HG02852 (cell line): Measurements from ENCODE around the gene SLC22A1.
"Not testable (repeated sequence)": the region's sequence is repeated elsewhere in the genome, so short reads cannot be mapped to it uniquely, and the experiment has no call there.

Experiments used
- ATAC-seq: cut with Tn5 transposase; IDR thresholded peaks from one replicate; pipeline ENCODE4 v1.9.1; 2021; ENCODE audit warnings: mild to moderate bottlenecking, moderate library complexity; ENCODE audit not compliant: unreplicated experiment

Gene SLC22A1

DNA sequence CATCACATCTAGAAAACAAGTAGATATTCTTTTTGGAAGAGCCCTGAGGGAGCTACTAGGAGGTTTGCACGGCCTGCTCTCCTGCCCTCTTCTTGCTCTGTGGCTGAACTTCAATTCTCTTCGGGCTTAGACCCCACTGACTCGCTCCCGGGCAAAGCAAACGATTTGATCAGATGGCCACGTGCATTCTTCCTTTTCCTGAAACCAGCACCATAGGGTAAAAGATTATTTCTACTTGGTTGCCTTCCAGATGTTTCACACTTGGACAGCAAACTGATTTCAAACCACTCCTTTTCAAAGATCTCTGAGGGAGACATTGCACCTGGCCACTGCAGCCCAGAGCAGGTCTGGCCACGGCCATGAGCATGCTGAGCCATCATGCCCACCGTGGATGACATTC lies at the start of gene SLC22A1:
SLC22A1 (plus strand) TSS at position 258 of the 400 bp plus-strand sequence; CDS start at position 379, 121 bp downstream.
- no peak for ATAC-seq

GRCh38 chr6:160073272-160073671 lies 48.3 kb upstream of the SLC22A1 start:
- no peak for ATAC-seq

DNA sequence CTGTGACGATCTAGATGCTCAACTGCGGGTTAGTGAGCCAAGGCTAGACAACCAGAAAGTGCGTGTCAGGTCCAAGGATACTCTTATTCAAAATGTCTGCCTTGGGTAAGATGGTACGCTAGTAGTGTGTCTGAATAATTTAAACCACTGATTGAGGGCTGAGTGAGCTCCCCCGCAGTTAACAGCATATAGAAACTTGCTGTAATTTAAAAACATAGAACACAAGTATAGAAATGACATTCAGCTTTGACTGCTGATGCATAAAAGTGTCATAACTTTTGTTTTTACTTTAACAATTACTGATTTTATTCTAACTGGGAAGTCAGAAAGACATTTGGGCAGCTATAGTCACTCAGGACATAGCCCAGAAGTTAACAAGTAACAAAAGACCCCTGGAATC lies 45.6 kb upstream of the SLC22A1 start:
- peak; percentile 83 for ATAC-seq

- no peak for ATAC-seq
These were observed 44.6 kb upstream of the SLC22A1 start for GRCh38 chr6:160077024-160077423.

- no peak for ATAC-seq
These were observed 44.1 kb upstream of the SLC22A1 start for GRCh38 chr6:160077526-160077925.

- no peak for ATAC-seq
These were observed 42.5 kb upstream of the SLC22A1 start for GRCh38 chr6:160078883-160079685.

- ATAC-seq: no peak
These were observed 42.0 kb upstream of the SLC22A1 start for GRCh38 chr6:160079686-160080043.

GRCh38 chr6:160080097-160080496 lies 41.5 kb upstream of the SLC22A1 start:
- ATAC-seq: no peak

- no peak for ATAC-seq
These were observed 40.2 kb upstream of the SLC22A1 start for GRCh38 chr6:160081398-160081797.

GRCh38 chr6:160082627-160083026 lies 39.0 kb upstream of the SLC22A1 start:
- ATAC-seq: no peak

GRCh38 chr6:160084198-160084776 lies 37.3 kb upstream of the SLC22A1 start:
- no peak for ATAC-seq

- ATAC-seq: no peak
These were observed 36.4 kb upstream of the SLC22A1 start for GRCh38 chr6:160085226-160085625.

GRCh38 chr6:160085713-160086505 lies 35.7 kb upstream of the SLC22A1 start:
- ATAC-seq: no peak

DNA sequence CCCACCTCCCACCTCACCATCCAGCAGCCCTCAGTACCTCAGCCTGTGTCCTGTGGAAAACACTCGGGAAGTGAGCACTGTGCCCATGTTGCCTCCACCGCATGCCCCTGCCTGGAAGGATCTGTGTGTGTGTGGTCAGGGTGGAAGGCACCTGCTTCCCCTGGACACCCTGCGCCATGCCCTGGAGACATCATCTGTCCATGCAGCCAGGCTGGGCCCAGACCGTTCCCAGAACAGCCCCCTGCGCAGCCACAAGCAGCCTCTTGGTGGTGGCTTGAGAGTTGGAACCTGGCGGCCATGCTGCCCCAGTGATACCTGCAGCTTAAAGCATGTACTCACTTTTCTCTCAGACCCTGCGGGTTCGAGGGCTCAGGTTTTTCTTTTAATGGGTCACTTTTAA lies 34.9 kb upstream of the SLC22A1 start:
- ATAC-seq: no peak

- no peak for ATAC-seq
These were observed 33.4 kb upstream of the SLC22A1 start for GRCh38 chr6:160088069-160088783.

DNA sequence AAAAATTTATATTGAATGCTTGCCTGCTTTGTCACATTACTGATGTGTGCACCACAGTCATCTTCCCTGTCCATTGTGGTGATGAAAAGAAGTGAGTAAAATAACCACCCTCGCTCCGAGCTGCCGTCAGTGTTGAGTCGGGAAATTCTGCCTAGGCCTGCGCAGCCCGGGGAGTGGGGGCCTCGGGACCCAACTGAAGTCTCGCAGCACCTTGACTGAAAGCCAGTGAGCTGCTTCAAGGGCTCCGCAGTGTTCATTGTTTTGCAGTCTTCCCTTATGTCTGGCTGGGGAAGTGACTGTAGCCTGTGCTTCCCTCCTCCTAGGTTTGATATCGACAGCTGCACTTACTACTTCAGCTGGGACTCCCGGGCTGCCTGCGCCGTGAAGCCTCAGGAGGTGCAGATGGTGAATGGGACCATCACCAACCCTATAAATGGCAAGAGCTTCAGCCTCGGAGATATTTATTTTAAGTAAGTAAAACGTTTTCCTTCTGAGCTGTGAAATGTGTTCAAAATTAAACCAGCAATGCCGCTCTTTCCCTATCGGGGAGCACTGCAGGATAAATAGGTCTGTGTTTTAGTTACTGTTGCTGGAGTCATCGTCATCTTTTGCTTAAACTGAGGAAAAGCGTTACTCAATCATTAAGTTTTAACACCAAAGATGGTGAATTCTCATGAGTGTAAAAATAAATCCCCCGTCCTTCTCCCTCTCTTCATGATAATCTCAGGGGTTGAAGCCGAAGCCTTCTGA lies 32.7 kb upstream of the SLC22A1 start:
- ATAC-seq: no peak

GRCh38 chr6:160089534-160089897 lies 32.1 kb upstream of the SLC22A1 start:
- ATAC-seq: no peak

DNA sequence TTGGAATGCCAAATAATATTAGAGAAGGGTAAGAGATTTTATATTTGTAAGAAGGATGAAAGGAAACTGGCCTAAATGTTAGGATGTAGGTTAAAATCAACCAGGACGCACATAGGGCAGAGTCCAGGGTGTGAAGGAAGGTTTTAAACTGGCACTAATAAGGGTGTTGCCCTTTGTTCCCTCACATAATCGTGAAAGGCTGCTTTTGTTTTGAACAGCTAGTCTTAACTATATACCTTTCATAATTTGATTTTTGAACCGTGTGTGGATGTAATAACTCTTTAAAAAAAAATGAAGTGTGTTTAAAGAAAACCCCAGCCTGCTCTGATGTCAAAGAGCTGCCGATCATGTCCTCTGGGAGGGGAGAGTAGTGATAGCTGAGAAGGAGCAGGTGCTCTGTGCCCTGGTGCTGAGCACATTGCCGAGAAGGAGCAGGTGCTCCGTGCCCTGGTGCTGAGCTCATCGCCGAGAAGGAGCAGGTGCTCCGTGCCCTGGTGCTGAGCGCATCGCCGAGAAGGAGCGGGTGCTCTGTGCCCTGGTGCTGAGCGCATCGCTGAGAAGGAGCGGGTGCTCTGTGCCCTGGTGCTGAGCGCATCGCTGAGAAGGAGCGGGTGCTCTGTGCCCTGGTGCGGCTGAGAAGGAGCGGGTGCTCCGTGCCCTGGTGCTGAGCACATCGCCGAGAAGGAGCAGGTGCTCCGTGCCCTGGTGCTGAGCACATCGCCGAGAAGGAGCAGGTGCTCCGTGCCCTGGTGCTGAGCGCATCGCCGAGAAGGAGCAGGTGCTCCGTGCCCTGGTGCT lies 31.0 kb upstream of the SLC22A1 start:
- not testable (repeated sequence) for ATAC-seq

DNA sequence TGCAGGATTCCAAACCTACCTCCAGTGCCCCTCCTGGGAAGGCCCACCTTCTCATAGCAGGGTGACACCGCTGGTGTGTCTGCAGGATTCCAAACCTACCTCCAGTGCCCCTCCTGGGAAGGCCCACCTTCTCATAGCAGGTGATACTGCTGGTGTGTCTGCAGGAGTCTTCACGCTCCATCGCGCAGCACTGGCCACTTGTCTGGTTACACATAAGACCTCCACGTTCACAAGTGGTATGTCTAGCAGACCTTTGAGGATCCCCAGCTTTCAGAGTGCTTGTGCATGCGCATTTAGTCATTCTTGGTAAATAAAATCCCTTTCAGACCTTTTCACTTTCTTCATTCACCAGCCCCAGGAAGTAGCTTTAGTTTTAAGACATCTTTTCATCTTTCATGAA lies 29.4 kb upstream of the SLC22A1 start:
- ATAC-seq: not testable (repeated sequence)

DNA sequence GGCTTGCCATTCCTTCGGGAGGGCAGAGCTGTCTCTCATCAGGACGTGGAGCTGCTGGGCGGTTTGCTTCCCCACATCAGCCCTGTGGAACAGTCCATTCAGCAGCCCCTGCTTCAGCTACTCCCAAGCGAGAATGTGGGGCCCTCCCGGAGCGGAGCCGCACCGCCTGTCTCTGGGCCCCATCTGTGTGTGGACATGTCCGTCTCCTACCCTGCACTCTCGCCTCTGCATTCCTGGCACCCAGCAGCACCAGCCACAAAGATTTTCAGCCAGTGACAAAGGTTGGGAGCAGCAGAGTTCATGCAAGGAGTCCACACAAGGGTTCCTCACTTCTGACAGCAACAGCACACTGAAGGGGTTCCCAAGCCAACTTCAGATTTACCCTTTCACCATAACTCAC lies 29.0 kb upstream of the SLC22A1 start:
- ATAC-seq: no peak
